ENCODE data around the gene BLOC1S4. TPM values are rescaled to one million over a fixed set of nuclear protein-coding genes. Genes with fewer than 3 reads are reported as not detected.
"Not testable (repeated sequence)": the region's sequence is repeated elsewhere in the genome, so short reads cannot be mapped to it uniquely, and the experiment has no call there.

The BLOC1S4 gene
- total RNA-seq, 1 experiment from 2014 or later = 14.0 TPM

DNA sequence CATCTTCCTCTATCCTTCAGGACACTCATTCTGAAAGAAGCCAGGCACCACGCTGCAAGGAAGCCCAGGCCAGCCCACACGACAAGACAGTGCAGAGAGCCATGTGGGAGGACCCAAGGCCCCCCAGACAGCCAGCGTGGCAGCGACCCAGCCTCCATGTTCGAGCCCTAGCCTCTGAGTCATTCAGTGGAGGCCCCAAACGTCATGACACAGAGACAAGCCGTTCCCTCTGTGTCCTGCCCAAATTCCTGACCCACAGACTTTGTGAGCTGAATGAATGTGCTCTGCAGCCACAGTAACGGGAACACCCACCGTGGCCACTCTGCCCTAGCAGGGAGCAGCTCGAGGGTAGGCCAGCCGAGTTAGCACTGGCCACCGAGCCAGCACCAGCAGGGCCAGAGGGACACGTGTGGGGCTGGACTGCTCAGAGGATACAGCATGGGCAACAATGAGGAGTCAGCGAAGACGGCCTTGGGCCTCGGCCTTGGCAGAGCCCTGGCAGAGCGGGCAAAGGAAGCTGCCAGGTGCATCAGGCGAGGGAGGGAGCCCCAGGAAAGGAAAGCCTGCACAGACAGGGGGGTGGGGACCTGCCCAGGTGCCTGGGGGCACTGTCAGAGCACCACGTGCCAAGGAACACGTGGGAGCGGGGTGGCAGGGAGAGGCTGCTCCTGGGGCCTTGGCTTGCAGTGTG lies 8.6 kb downstream of the BLOC1S4 start:
- no peak for ATAC-seq
- DNase-seq = no peak
- H2AFZ ChIP-seq (ENCODE audit: low read length) = no peak overlapping the region

DNA sequence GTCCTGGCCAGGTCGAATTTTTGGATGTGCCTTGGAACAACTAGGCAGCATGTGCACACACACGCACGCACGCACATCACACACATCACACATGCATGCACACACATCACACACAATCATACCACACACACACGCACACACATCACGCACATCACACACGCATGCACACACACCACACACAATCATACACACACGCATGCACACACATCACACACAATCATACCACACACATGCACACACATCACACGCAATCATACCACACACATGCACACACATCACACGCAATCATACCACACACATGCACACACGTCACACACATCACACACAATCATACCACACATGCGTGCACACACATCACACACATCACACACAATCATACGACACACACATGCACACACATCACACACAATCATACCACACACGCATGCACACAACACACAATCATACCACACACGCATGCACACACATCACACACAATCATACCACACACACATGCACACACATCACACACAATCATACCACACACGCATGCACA lies 9.5 kb downstream of the BLOC1S4 start:
- H3K27ac ChIP-seq (ENCODE audit: low read length); H3K9me3 ChIP-seq (ENCODE audit: low read length); H2AFZ ChIP-seq (ENCODE audit: low read length); CTCF ChIA-PET; H4K20me1 ChIP-seq (ENCODE audit: low read length); DNase-seq; H3F3A ChIP-seq (ENCODE audit: low read length, unreplicated experiment); H3K9ac ChIP-seq (ENCODE audit: low read length); POLR2A ChIA-PET (ENCODE audit: unreplicated experiment); BruUV-seq (replicated peaks); H3K36me3 ChIP-seq (ENCODE audit: low read depth, low read length); H3K4me3 ChIP-seq (ENCODE audit: low read length); intact Hi-C loops (cut with micrococcal nuclease); H3K27me3 ChIP-seq (ENCODE audit: low read length); H3K79me2 ChIP-seq (ENCODE audit: low read length); H3K4me1 ChIP-seq (ENCODE audit: insufficient read depth, low read length); H3K9me2 ChIP-seq (replicated peaks; ENCODE audit: low read length); H3K4me2 ChIP-seq (ENCODE audit: low read length); ATAC-seq: not testable (repeated sequence)

More for the DNA sequence above, 8.6 kb downstream of the BLOC1S4 start:
- Histone ChIP-seq H3F3A (ENCODE audit: low read length, unreplicated experiment) (no peaks in the 10 kb centered on the region), H4K20me1 (ENCODE audit: low read length) (no peaks in the 10 kb centered on the region), H3K4me2 (ENCODE audit: low read length) (no peak overlapping the region), H3K9me2 (replicated peaks; ENCODE audit: low read length) (no peaks in the 10 kb centered on the region), H3K79me2 (ENCODE audit: low read length) (no peaks in the 10 kb centered on the region), H3K4me1 (ENCODE audit: insufficient read depth, low read length) (no peaks in the 10 kb centered on the region), H3K27me3 (ENCODE audit: low read length) (no peaks in the 10 kb centered on the region), H3K27ac (ENCODE audit: low read length) (no peak overlapping the region), H3K9me3 (ENCODE audit: low read length) (no peaks in the 10 kb centered on the region), H3K36me3 (ENCODE audit: low read depth, low read length) (no peaks in the 10 kb centered on the region), H3K4me3 (ENCODE audit: low read length) (no peak overlapping the region), H3K9ac (ENCODE audit: low read length) (no peak overlapping the region)
- ChIA-PET POLR2A (ENCODE audit: unreplicated experiment) (no interaction called here), CTCF (no interaction called here)
- TF ChIP-seq EZH2phosphoT487 (IDR thresholded peaks at IDR 0.05; ENCODE audit: borderline replicate concordance, low read length) (no peak), EZH2 (IDR thresholded peaks at IDR 0.05; ENCODE audit: low read length, unreplicated experiment) (no peak)
- TF ChIP-seq, protein P1, sequence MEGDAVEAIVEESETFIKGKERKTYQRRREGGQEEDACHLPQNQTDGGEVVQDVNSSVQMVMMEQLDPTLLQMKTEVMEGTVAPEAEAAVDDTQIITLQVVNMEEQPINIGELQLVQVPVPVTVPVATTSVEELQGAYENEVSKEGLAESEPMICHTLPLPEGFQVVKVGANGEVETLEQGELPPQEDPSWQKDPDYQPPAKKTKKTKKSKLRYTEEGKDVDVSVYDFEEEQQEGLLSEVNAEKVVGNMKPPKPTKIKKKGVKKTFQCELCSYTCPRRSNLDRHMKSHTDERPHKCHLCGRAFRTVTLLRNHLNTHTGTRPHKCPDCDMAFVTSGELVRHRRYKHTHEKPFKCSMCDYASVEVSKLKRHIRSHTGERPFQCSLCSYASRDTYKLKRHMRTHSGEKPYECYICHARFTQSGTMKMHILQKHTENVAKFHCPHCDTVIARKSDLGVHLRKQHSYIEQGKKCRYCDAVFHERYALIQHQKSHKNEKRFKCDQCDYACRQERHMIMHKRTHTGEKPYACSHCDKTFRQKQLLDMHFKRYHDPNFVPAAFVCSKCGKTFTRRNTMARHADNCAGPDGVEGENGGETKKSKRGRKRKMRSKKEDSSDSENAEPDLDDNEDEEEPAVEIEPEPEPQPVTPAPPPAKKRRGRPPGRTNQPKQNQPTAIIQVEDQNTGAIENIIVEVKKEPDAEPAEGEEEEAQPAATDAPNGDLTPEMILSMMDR (conservative IDR thresholded peaks at IDR 0.05; ENCODE audit: low read depth, low read length) = no peak
- intact Hi-C loops (cut with micrococcal nuclease) = loop anchor here (5.0 kb wide), 2 partner anchors 58 to 358 kb away; partner anchors contain the start of gene KIAA0232
- BruUV-seq (replicated peaks) = no TSS peak

DNA sequence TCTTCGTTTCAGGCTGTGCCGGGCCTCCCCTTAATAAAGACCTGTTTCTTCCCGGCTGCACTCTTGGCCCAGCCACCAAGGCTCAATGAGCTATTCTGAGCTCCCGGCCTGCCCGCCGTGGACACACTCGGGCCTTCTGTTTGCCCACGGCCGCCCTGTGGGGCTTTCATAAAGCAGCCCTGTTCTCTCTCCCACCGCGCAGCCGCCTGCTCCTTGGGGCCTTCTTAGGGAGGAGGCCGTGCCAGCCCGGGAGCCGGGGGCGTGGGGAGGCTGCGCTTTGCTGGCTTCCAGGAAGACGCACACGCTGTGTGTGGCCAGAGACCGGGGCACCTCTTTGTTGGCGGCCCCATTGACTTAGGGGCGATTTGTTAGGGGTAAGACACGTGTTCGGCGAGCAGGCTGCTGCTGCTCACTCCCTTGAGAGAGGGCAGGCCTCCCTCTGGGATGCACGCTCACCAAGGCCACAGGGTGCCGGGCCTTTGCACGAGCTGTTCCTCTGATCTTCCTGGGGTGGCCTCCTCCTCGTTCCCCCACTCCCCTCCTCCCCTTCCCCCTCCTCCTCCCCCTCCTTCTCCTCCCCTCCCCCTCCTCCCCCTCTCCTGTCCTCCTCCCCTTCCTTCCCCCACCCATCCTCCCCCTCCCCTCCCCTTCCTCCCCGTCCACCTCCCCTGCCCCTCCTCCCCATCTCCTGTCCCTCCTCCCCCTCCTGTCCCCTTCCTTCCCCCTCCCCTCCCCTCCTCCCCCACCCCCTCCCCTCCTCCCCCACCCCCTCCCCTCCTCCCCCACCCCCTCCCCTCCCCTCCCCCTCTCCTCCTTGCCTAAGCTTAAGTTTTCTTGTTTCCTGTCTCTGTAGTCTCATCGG lies 11.3 kb downstream of the BLOC1S4 start:
- no peaks in the 10 kb centered on the region for H3K9me2 ChIP-seq (replicated peaks; ENCODE audit: low read length)
- POLR2A ChIA-PET (ENCODE audit: unreplicated experiment) = no interaction called here
- no peak overlapping the region for H2AFZ ChIP-seq (ENCODE audit: low read length)
- DNase-seq (no peak), ATAC-seq (no peak)
- CTCF ChIA-PET = no interaction called here
- H3K27me3 ChIP-seq (ENCODE audit: low read length) = no peaks in the 10 kb centered on the region
- H3K4me2 ChIP-seq (ENCODE audit: low read length) = no peak overlapping the region
- intact Hi-C loops (cut with micrococcal nuclease) = no loop called here
- no peaks in the 10 kb centered on the region for H3K9me3 ChIP-seq (ENCODE audit: low read length)
- TF ChIP-seq EZH2 (IDR thresholded peaks at IDR 0.05; ENCODE audit: low read length, unreplicated experiment) (no peak), EZH2phosphoT487 (IDR thresholded peaks at IDR 0.05; ENCODE audit: borderline replicate concordance, low read length) (no peak)
- TF ChIP-seq, protein P1 (conservative IDR thresholded peaks at IDR 0.05; ENCODE audit: low read depth, low read length) = no peak
- H3K79me2 ChIP-seq (ENCODE audit: low read length) = no peaks in the 10 kb centered on the region
- H3K4me1 ChIP-seq (ENCODE audit: insufficient read depth, low read length) = peaks cover 1% of the 10 kb centered on the region
- no TSS peak for BruUV-seq (replicated peaks)
- H3K36me3 ChIP-seq (ENCODE audit: low read depth, low read length) = no peaks in the 10 kb centered on the region
- no peak overlapping the region for H3K9ac ChIP-seq (ENCODE audit: low read length)
- H4K20me1 ChIP-seq (ENCODE audit: low read length) = no peaks in the 10 kb centered on the region
- H3K4me3 ChIP-seq (ENCODE audit: low read length) = no peak overlapping the region
- H3F3A ChIP-seq (ENCODE audit: low read length, unreplicated experiment) = no peaks in the 10 kb centered on the region
- H3K27ac ChIP-seq (ENCODE audit: low read length) = no peak overlapping the region
